H1 (cell line): Measurements from ENCODE around the gene DCXR. TPM values are rescaled to one million over a fixed set of nuclear protein-coding genes. Genes with fewer than 3 reads are reported as not detected.
A peak's percentile ranks its signal among the peaks of the same experiment; 100 is the strongest.

Experiments used
- CTCF ChIA-PET: fragments of 300-600 bp; sonication (Branson Sonifier 250); formaldehyde crosslinking; loops from one replicate; lab custom pipeline; 2021; ENCODE audit not compliant: partially characterized antibody; lab: Charles Lee
- POLR2A ChIA-PET: fragments of 300-600 bp; sonication (Branson Sonifier 250); formaldehyde crosslinking; loops from one replicate; lab custom pipeline; 2021; ENCODE audit warnings: inconsistent platforms; ENCODE audit not compliant: partially characterized antibody; lab: Charles Lee
- DNase-seq, 2 experiments: peaks; one replicate each; pipeline versions ENCODE4 v3.0.0 to v3.0.0-alpha.2; 2010 to 2022; ENCODE audit warnings: low spot score in 2 of 2, low read depth in 1 of 2, mixed read lengths in 1 of 2
- FAIRE-seq: peaks from 2 replicates; lab custom pipeline; 2011; peaks lifted over from hg19 to GRCh38; lab: Jason Lieb, UNC
- H2AFZ ChIP-seq: 2 replicates; pipeline ENCODE4 v1.8.1; 2012; ENCODE audit warnings: low read length, inconsistent platforms
- H2AK5ac ChIP-seq: 2 replicates; pipeline ENCODE4 v1.6.1; 2013; ENCODE audit warnings: low read depth, low read length
- H2BK120ac ChIP-seq: replicated peaks from 2 replicates; pipeline ENCODE3; 2013; ENCODE audit warnings: low read depth, low read length, inconsistent platforms
- H2BK12ac ChIP-seq: 2 replicates; pipeline ENCODE4 v1.6.1; 2013; ENCODE audit warnings: low read depth, low read length
- H2BK15ac ChIP-seq: 2 replicates; pipeline ENCODE4 v1.6.1; 2013; ENCODE audit warnings: low read length
- H2BK20ac ChIP-seq: 2 replicates; pipeline ENCODE4 v1.6.1; 2013; ENCODE audit warnings: low read length
- H2BK5ac ChIP-seq: 2 replicates; pipeline ENCODE4 v1.6.1; 2013; ENCODE audit warnings: low read depth, low read length
- H3K14ac ChIP-seq: 2 replicates; pipeline ENCODE4 v1.6.1; 2013; ENCODE audit warnings: inconsistent platforms; ENCODE audit not compliant: insufficient read length
- H3K18ac ChIP-seq: 2 replicates; pipeline ENCODE4 v1.6.1; 2013; ENCODE audit warnings: low read length; ENCODE audit errors: extremely low read depth
- H3K23ac ChIP-seq: 2 replicates; pipeline ENCODE4 v1.6.1; 2013; ENCODE audit warnings: inconsistent platforms; ENCODE audit not compliant: insufficient read length
- H3K23me2 ChIP-seq: 2 replicates; pipeline ENCODE4 v1.6.1; 2013; ENCODE audit warnings: low read depth, low read length
- H3K27ac ChIP-seq: 2 replicates; pipeline ENCODE4 v1.6.1; 2011; ENCODE audit warnings: low read depth, low read length, inconsistent platforms
- H3K27me3 ChIP-seq, 4 experiments: replicated peaks in 1 of 4; 1 replicate in 1 of 4; 2 replicates in 3 of 4; pipeline versions ENCODE4 v1.6.1 to v1.8.1; 2011 to 2013; ENCODE audit warnings: low read length in 3 of 4, mild to moderate bottlenecking in 3 of 4, inconsistent platforms in 2 of 4, mixed read lengths in 2 of 4, moderate library complexity in 1 of 4; ENCODE audit not compliant: control insufficient read depth in 3 of 4, insufficient read depth in 3 of 4; ENCODE audit errors: extremely low read depth in 1 of 4
- H3K36me3 ChIP-seq, 4 experiments: 2 replicates each; pipeline versions ENCODE4 v1.6.1 to v1.8.1; 2011 to 2013; ENCODE audit warnings: mild to moderate bottlenecking in 4 of 4, low read length in 3 of 4, moderate library complexity in 2 of 4, control low read depth in 1 of 4, inconsistent platforms in 1 of 4; ENCODE audit not compliant: insufficient read depth in 4 of 4, control insufficient read depth in 2 of 4
- H3K4ac ChIP-seq: replicated peaks from 2 replicates; pipeline ENCODE3; 2013; ENCODE audit warnings: low read length, low read depth, mixed read lengths, inconsistent platforms; ENCODE audit not compliant: insufficient read length
- H3K4me1 ChIP-seq, 4 experiments: replicated peaks in 1 of 4; 1 replicate in 1 of 4; 2 replicates in 3 of 4; pipeline versions ENCODE4 v1.6.1 to v1.8.1; 2011 to 2013; ENCODE audit warnings: low read length in 3 of 4, inconsistent platforms in 2 of 4, mixed read lengths in 1 of 4; ENCODE audit not compliant: insufficient read depth in 4 of 4, control insufficient read depth in 3 of 4
- H3K4me2 ChIP-seq, 2 experiments: 2 replicates each; pipeline versions ENCODE4 v1.6.1 to v1.8.1; 2011 to 2013; ENCODE audit warnings: low read depth in 2 of 2, low read length in 2 of 2, control low read depth in 1 of 2, inconsistent platforms in 1 of 2, mild to moderate bottlenecking in 1 of 2; ENCODE audit not compliant: insufficient read depth in 1 of 2
- H3K4me3 ChIP-seq, 4 experiments: fragments of 200-600, 300-600 bp in 1 of 4; sonication (generic), shearing (Covaris generic), sonication (Bioruptor Twin) in 1 of 4; 2 replicates each; pipeline versions ENCODE4 v1.5.1 to v1.8.1; 2011 to 2016; ENCODE audit warnings: low read length in 4 of 4, low read depth in 3 of 4, control low read depth in 2 of 4, inconsistent platforms in 2 of 4, mild to moderate bottlenecking in 2 of 4, mixed read lengths in 1 of 4, moderate library complexity in 1 of 4; ENCODE audit not compliant: insufficient read depth in 2 of 4; ENCODE audit errors: extremely low read depth in 1 of 4
- H3K56ac ChIP-seq: replicated peaks from 2 replicates; pipeline ENCODE3; 2013; ENCODE audit warnings: low read depth, mild to moderate bottlenecking, mixed read lengths, low read length, inconsistent platforms; ENCODE audit not compliant: insufficient read length
- H3K79me1 ChIP-seq: 2 replicates; pipeline ENCODE4 v1.6.1; 2013; ENCODE audit warnings: low read depth, low read length, control low read depth
- H3K79me2 ChIP-seq, 2 experiments: 2 replicates each; pipeline versions ENCODE4 v1.6.1 to v1.8.1; 2012 to 2013; ENCODE audit warnings: low read length in 2 of 2, mild to moderate bottlenecking in 2 of 2, inconsistent platforms in 1 of 2; ENCODE audit not compliant: insufficient read depth in 2 of 2, control insufficient read depth in 1 of 2
- H3K9ac ChIP-seq, 4 experiments: replicated peaks in 1 of 4; 1 replicate in 1 of 4; 2 replicates in 3 of 4; pipeline versions ENCODE4 v1.6.1 to v1.8.1; 2011 to 2013; ENCODE audit warnings: low read depth in 3 of 4, low read length in 3 of 4, control low read depth in 2 of 4, mild to moderate bottlenecking in 2 of 4, moderate library complexity in 2 of 4, inconsistent platforms in 1 of 4; ENCODE audit errors: extremely low read depth in 1 of 4
- H3K9me3 ChIP-seq, 2 experiments: 2 replicates each; pipeline versions ENCODE4 v1.6.1 to v1.8.1; 2012 to 2013; ENCODE audit warnings: mild to moderate bottlenecking in 2 of 2, moderate library complexity in 2 of 2, control low read depth in 1 of 2, inconsistent platforms in 1 of 2, low read depth in 1 of 2, low read length in 1 of 2, mixed read lengths in 1 of 2; ENCODE audit not compliant: insufficient read depth in 2 of 2
- H4K20me1 ChIP-seq, 2 experiments: replicated peaks in 1 of 2; 2 replicates each; pipeline versions ENCODE3 to v1.8.1; 2011 to 2013; ENCODE audit warnings: inconsistent platforms in 2 of 2, low read length in 2 of 2, mild to moderate bottlenecking in 1 of 2; ENCODE audit not compliant: insufficient read depth in 2 of 2, control insufficient read depth in 1 of 2
- H4K5ac ChIP-seq: 2 replicates; pipeline ENCODE4 v1.6.1; 2013; ENCODE audit warnings: low read length, low read depth, mixed read lengths, inconsistent platforms; ENCODE audit not compliant: insufficient read length
- H4K8ac ChIP-seq: 2 replicates; pipeline ENCODE4 v1.8.0; 2013; ENCODE audit warnings: mild to moderate bottlenecking, moderate library complexity, low read length, inconsistent platforms; ENCODE audit not compliant: insufficient read depth; ENCODE audit errors: extremely low read depth
- H4K91ac ChIP-seq: replicated peaks from 2 replicates; pipeline ENCODE3; 2013; ENCODE audit warnings: low read length, mixed read lengths, inconsistent platforms; ENCODE audit not compliant: insufficient read length
- CBX8 ChIP-seq: fragments of 300-800, 300-1000 bp; sonication (generic); IDR thresholded peaks from 2 replicates; pipeline ENCODE4 v1.7.1; 2016; ENCODE audit warnings: low read depth, low read length, borderline replicate concordance
- POLR2AphosphoS5 ChIP-seq: IDR thresholded peaks from 2 replicates; pipeline ENCODE4 v1.6.1; 2011; ENCODE audit warnings: low read depth, low read length
- RBBP5 ChIP-seq: IDR thresholded peaks from 2 replicates; pipeline ENCODE4 v1.7.1; 2012; ENCODE audit warnings: low read depth, mild to moderate bottlenecking, inconsistent platforms, low read length, moderate library complexity, borderline replicate concordance
- TAF7 ChIP-seq: optimal IDR thresholded peaks from 2 replicates; pipeline ENCODE3; 2011; ENCODE audit warnings: low read depth, mild to moderate bottlenecking, inconsistent platforms, low read length, moderate library complexity, borderline replicate concordance
- YY1 ChIP-seq: IDR thresholded peaks from 2 replicates; pipeline ENCODE4 v1.6.1; 2011; ENCODE audit warnings: low read depth, mild to moderate bottlenecking, low read length
- WGBS, 2 experiments: shearing (Covaris generic) in 1 of 2; methylation state at CpG; one replicate each; pipeline versions ENCODE4 v1.1.6 to v1.1.7; 2013 to 2015; ENCODE audit warnings: low lambda C conversion rate in 2 of 2, mixed read lengths in 2 of 2, inconsistent platforms in 1 of 2, low coverage in 1 of 2, missing lambda C conversion rate in 1 of 2; ENCODE audit not compliant: insufficient replicate concordance in 2 of 2, insufficient coverage in 1 of 2, insufficient read length in 1 of 2; ENCODE audit errors: extremely low coverage in 1 of 2, missing lambda C conversion rate in 1 of 2; 5-methylcytosine and 5-hydroxymethylcytosine counted together
- polyA plus RNA-seq, 7 experiments: library from polyadenylated mRNA; depleted of rRNA in 3 of 7; stranded (reverse) in 5 of 7; unstranded in 2 of 7; fragments of >200 nt in 5 of 7; fragments of 200-250 nt in 2 of 7; gene quantifications; 1 replicate in 5 of 7; 2 replicates in 1 of 7; 4 replicates in 1 of 7; pipeline versions ENCODE4 v1.2.1 to v1.2.3, GENCODE V29; 2011 to 2013; ENCODE audit warnings: missing spikeins in 2 of 7, mixed read lengths in 2 of 7
- total RNA-seq: library from RNA; stranded (reverse); fragmentation: NEBNext Ultra II Directional; extraction: Animal tissue kit (Norgen Biotek cat#: 25700); gene quantifications from 2 replicates; pipeline ENCODE4 v1.2.1, GENCODE V29; 2021

DCXR gene
- total and polyA plus RNA-seq, 2 of the 8 experiments (the other 6 are each of a cell fraction or from before 2014, with no cell fraction given) = 96.3 to 212 TPM

DNA sequence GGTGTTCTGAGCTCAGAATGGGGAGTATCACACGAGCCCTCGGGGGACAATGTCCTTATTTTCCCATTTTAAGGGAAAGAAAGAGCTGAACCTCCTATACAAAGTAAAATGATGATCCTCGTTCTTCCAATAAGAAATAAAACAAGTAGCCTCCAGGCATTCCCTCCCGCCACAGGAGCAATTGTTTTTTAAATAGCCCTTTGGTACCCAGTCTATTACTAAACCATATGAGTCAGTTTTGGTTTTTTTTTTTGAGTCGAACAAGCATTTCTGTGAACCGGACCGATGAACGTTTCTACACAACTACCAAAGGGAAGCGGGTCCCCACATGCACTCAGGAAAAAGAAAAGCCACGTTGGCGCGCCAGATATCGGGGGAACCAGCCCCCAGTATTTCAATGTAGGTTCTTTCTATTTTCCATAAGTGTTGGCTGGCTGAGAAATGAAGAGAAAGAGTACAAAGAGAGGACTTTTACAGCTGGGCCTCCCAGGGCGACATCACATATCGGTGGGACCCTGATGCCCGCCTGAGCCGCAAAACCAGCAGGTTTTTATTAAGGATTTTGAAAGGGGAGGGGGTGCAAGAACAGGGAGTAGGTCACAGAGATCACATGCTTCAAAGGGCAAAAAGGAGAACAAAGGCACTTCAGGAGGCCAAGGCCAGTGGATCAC is 3.8 kb upstream of the DCXR start:
- H3K56ac ChIP-seq = no peak overlapping the region
- no peak overlapping the region for H2AFZ ChIP-seq
- H3K36me3 ChIP-seq = no peaks in the 10 kb centered on the region
- H4K8ac ChIP-seq = no peak overlapping the region
- H4K91ac ChIP-seq = no peak overlapping the region
- H3K79me2 ChIP-seq = no peaks in the 10 kb centered on the region
- no peak overlapping the region for H2BK120ac ChIP-seq
- H3K9me3 ChIP-seq = no peaks in the 10 kb centered on the region
- DNase-seq = no peak
- no peak overlapping the region for H3K14ac ChIP-seq
- H2BK15ac ChIP-seq = no peak overlapping the region
- no peak overlapping the region for H2AK5ac ChIP-seq
- ChIA-PET POLR2A (interaction anchor here (1.1 to 2.1 kb wide), 7 partner anchors 9 to 46 kb away, joined by 3 to 8 read pairs (median 3); partner anchors contain the start of gene RAC3), CTCF (interaction anchor here (0.6 to 4.1 kb wide), 4 partner anchors 12 to 40 kb away, joined by 3 to 21 read pairs (median 4); no protein-coding TSS in a partner anchor)
- 85% methylated on average over 17 of the region's 17 CpGs; no CpG with 5 or more reads in 1 of the 2 experiments for WGBS, 2 experiments
- 0 out of 4 replicates have a peak overlapping the region, but pooled peaks of 1 of the 2 experiments have one; percentile 6 for H3K4me2 ChIP-seq
- H3K27me3 ChIP-seq = peaks cover 0 to 4% (median 0%) of the 10 kb centered on the region in 4 experiments; a peak in 1 of 7 replicates
- no peak overlapping the region for H4K5ac ChIP-seq
- peaks cover 9% of the 10 kb centered on the region; the same call in 1 of the 2 replicates for H3K23me2 ChIP-seq
- H2BK20ac ChIP-seq = no peak overlapping the region
- no peak overlapping the region for H2BK5ac ChIP-seq
- peaks cover 0 to 4% of the 10 kb centered on the region in 2 experiments for H4K20me1 ChIP-seq
- no peak overlapping the region for H3K4me3 ChIP-seq
- H3K4me1 ChIP-seq = peaks cover 3 to 19% (median 8%) of the 10 kb centered on the region in 4 experiments; a peak in 6 of 7 replicates
- no peak overlapping the region for H3K27ac ChIP-seq
- no peak overlapping the region for H2BK12ac ChIP-seq
- no peaks in the 10 kb centered on the region for H3K79me1 ChIP-seq
- H3K23ac ChIP-seq = no peak overlapping the region
- FAIRE-seq = no peak
- no peak overlapping the region for H3K9ac ChIP-seq
- H3K4ac ChIP-seq = no peak overlapping the region
- no peak overlapping the region for H3K18ac ChIP-seq
- TF ChIP-seq YY1 (no peak), TAF7 (no peak), RBBP5 (no peak), CBX8 (no peak), POLR2AphosphoS5 (no peak)
